ENCODE results near the gene MED15.

The MED15 gene

GRCh38 chr22:20629401-20629800 is 122.0 kb downstream of the MED15 start:
- DNase-seq, result no peak

GRCh38 chr22:20630873-20631617 is 123.6 kb downstream of the MED15 start:
- no peak for DNase-seq

GRCh38 chr22:20632082-20632481 is 124.7 kb downstream of the MED15 start:
- DNase-seq, result no peak

- DNase-seq, result no peak
Measured at GRCh38 chr22:20632518-20632917, 125.1 kb downstream of the MED15 start.

- DNase-seq, result no peak
Measured at GRCh38 chr22:20634560-20635226, 127.3 kb downstream of the MED15 start.

GRCh38 chr22:20635227-20635591 is 127.8 kb downstream of the MED15 start:
- DNase-seq, result no peak

GRCh38 chr22:20636075-20636812 is 128.8 kb downstream of the MED15 start:
- no peak for DNase-seq

- no peak for DNase-seq
Measured at GRCh38 chr22:20636945-20637344, 129.5 kb downstream of the MED15 start.
